Pulmonary artery endothelial cell (primary cell): Measurements from ENCODE around the gene SLC11A1. TPM values are rescaled to one million over a fixed set of nuclear protein-coding genes. Genes with fewer than 3 reads are reported as not detected.
A peak's percentile ranks its signal among the peaks of the same experiment; 100 is the strongest.

Experiments
- DNase-seq: peaks from one replicate; pipeline ENCODE4 v3.0.0-alpha.2; 2011; ENCODE audit warnings: low read depth, low spot score
- total RNA-seq: library from RNA; depleted of rRNA; stranded (reverse); fragments of >200 nt; gene quantifications from 2 replicates; pipeline ENCODE4 v1.2.3, GENCODE V29; 2014

The SLC11A1 gene
- total RNA-seq, 1 donor from 2014 or later: not detected

DNA sequence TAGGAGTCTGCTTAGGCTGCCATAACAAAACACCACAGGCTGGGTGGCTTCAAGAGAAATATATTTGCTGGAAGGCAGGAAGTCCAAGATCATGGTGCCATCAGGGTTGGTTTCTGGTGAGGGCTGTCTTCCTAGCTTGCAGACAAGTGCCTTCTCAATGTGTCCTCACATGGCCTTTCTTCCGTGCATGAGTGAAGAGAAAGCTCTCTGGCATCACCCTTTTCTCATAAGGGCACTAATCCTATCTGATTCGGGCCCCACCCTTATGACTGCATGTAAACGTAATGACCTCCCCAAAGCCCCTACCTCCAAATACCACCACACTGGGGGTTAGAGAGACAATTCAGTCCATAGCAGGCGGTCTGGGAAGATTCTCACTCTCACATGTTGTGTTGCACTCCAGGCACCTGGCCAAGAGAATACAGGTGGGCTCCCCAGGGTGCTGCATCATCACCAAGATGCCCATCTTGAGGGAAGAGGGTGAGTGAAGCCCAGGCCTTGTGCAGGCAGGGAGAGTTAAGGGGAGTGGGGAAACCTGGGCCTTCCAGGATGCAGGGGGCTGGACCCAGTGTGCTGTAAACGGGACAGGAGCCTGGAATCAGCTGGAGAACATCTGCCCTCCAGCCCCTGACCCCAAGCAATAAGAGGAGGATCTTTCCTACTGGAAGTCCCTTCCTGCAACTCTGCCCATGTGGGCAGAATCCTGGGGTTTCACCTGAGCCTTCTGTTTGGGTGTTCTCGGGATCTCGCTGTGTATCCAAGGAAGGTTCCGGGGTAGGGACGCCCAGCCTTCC, 15.3 kb upstream of the SLC11A1 start:
- no peak for DNase-seq

DNA sequence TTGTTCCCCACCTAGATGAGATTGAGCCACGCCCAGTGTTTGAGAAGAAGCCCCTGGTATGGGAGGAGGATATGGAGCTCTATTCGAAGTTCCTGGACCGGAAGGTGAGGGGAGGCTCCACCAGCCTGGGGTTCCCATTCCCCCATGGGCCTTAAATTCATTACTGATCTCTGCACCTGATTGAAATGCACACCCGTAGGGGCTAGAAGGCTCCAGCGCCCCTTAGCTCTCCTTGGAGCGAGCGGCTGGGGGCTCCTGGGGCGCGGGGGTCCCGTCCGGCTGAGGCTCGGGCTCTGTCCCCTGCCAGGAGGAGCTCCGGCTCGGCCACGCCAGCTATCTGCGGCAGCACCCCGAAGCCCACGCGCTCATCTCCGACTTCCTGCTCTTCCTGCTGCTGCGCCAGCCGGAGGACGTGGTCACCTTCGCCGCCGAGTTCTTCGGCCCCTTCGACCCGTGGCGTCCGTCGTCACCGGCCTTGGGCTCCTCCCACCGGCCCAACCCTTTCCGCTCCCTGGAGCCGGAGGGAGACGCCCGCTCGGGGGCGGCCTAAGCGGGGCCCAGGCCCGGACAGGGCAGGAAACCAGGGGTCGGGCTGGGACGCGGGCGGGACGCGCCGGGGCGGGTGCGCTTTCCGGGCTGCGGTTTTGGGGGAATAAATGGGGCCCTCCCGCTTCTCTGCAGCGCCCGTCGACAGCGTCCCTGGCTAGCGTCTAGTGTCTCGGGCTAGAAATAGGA, 14.5 kb upstream of the SLC11A1 start:
- DNase-seq: no peak

DNA sequence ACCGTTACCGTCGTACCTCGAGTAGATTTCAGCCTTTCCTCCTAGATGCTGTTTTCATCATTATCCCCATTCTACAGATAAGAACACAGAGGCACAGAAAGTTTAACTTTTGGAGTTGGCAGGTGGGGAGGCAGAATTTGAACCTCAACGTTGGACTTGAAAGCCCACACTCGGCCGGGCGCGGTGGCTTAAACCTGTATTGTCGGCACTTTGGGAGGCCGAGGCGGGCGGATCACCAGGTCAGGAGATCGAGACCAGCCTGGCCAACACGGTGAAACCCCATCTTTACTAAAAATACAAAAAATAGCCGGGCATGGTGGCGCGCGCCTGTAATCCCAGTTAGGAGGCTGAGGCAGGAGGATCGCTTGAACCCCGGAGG, 13.9 kb upstream of the SLC11A1 start:
- no peak for DNase-seq

DNA sequence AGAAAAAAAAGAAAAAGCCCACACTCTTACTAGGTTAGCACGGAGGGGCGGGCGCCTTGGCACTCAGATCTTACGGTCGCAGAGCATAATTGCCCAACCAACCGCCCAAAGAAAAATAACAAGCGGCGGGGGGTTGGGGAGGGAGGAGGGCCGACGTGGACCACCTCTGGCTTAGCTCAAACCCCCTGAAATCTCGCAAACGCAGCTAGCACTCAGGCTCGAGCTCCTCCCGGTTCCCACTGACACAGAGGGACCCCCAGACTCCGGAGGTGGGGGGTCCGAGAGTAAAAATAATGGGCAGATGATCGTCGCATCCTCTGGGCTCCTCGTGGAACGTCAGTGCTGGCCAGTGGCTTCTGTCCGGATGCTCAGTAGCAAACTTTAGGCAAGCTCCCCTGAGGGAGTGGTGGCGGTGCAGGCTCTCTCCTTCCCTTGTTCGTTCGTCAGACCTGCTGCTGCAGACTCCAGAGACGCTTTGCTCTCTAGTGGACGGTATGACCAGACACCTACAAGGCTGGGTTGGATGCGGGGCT, 13.4 kb upstream of the SLC11A1 start:
- no peak for DNase-seq

DNA sequence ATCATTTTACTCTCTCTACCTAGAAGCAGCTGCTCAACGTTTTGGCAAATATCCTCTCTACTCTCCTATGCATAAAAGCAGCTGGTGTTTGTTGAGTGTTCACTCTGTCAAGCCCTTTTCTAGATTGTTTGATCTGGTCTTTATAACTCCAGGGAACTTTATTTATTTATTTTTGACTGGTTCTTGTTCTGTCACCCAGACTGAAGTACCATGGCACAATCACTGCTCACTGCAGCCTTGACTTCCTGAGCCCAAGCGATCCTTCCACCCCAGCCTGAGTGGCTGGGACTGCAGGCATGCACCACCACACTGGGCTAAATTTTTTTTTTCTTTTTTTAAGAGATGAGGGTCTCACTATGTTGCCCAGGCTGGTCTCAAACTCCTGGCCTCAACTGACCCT, 12.7 kb upstream of the SLC11A1 start:
- DNase-seq: no peak

DNA sequence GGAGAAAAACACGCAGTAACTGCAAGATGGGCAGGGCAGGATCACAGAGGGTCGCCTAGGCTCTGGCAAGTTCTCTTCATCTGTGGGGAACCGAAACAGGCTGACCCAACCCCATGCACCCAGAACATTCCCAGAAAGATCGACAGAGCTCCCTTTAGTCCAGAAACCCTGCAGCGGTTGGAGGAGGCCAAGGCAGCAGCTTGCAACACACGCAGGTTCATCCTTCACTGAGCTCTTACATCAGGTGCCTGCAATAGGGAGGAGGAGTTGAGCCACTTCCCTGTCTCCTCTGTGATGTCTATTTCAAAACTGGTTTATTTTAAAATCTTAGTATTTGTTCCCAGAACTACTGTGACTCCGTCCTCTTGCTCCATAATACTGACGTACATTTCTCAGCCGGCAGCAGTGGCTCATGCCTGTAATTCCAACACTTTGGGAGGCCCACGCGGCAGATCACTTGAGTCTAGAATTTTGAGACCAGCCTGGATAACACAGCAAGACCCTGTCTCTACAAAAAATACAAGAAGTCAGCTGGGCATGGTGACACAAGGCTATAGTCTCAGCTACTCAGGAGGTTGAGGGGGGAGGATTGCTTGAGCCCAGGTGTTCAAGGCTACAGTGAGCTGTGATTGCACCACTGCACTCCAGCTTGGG, 11.5 kb upstream of the SLC11A1 start:
- no peak for DNase-seq

DNA sequence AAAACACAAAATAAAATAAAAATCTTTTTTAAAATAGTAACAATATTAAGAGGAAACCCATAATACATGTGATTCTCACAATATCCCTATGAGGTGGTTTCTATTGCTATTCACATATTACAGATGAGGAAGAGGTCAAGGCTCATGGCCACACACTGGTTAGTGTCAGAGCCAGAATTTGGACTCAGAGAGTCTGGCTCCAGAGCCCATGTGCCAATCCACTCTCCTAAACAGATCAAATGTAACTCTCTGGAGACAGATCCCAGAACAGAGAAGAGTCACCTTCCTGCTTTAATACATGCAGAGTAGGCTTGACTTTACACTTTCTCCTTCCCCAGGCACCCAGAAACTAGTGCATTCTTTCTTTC, 10.1 kb upstream of the SLC11A1 start:
- DNase-seq: no peak

DNA sequence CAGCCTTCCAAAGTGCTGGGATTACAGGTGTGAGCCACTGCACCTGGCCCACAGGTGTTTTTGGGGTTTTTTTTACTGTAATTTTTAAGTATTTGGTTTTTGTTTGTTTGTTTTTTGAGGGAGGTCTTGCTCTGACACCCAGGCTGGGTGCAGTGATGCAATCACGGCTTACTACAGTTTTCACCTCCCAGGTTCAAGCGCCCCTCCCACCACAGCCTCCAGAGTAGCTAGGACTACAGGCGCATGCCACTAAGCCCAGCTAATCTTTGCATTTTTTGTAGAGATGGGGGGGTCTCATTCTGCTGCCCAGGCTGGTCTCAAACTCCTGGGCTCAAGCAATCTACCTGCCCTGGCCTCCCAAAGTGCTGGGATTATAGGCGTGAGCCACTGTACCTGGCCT, 7.3 kb upstream of the SLC11A1 start:
- DNase-seq: no peak

DNA sequence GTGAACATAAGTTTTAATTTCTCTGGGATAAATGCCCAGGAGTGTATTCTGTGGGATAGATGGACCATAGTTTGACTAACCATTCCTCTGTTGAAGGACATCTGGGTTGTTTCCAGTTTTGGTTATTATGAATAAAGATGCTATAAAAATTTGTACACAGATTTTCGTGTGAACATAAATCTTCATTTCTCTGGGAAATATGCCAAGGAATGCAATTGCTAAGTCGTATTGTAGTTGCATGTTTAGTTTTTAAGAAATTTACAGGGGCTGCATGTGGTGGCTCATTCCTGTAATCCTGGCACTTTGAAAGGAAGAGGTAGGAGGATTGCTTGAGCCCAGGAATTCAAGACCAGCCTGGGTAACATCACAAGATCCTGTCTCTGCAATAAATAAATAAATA, 6.9 kb upstream of the SLC11A1 start:
- no peak for DNase-seq

DNA sequence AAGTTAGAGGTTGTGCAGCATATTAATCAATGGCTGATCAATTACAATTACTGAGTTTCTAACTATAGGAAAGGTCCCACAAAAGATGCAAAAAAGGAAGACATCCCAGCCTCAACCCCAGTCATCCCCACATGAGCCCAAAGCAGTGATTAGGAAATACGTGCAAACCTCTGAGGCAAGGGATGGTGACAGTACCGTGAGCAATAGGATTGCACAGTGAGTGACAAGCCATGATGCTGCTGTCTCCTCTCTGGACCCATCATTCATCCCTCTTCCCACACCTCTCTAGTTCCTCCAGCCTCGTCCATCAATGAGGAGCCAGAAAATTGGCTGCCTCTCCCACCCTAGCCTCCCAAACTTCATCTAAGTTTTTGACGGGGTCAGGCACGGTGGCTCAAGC, 4.0 kb upstream of the SLC11A1 start:
- no peak for DNase-seq

DNA sequence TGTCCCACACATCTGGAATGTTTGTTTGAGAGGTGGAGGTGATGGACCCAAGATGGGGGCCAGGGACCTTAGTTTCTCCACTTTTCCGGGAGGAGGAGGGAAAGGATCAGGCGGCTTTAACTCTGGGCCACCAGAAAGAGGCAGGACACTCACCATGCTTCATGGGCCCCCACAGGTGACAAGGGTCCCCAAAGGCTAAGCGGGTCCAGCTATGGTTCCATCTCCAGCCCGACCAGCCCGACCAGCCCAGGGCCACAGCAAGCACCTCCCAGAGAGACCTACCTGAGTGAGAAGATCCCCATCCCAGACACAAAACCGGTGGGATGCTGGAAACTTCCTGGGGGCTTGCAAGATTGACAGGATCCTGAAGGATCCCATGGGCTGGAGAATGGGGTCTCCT, 712 bp downstream of the SLC11A1 start:
- DNase-seq: no peak

DNA sequence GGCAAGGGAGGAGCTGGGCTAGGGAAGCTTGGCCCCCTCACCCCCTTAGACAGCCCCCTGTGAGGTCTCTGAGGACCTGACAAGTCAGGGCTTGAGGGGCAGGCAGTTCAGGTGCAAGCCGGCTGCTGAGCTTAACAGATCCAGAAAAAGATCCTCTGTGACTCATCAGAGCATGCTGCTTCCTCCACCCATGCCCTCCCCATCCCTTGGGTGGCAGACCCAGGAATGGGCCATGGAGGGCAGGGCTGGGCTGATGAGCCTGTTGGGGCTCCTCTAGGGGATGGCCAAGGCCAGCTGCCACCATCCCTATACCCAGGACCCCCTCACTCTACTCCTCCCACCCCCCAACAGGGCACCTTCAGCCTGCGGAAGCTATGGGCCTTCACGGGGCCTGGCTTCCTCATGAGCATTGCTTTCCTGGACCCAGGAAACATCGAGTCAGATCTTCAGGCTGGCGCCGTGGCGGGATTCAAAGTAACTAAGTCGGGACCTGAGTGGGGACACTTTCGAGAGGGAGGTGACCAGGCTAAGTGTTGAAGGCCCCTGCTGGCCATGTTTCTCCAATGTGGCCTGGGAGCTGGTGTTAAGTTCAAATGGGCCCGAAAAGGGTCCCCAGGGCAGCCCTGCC, 1.9 kb downstream of the SLC11A1 start:
- no peak for DNase-seq

DNA sequence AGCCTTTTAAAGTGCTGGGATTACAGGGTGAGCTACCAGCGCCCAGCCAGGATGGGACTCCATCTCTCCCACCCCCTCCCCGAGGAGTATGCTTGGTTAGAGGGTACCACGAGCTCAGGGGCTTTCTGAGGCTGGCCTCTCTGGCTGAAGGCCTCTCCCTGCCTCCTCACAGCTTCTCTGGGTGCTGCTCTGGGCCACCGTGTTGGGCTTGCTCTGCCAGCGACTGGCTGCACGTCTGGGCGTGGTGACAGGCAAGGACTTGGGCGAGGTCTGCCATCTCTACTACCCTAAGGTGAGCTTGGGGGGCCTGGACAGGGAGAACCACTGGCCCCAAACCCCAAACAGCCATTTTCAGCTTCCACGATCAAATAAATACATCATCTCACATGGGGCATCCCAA, 2.9 kb downstream of the SLC11A1 start:
- DNase-seq: no peak

DNA sequence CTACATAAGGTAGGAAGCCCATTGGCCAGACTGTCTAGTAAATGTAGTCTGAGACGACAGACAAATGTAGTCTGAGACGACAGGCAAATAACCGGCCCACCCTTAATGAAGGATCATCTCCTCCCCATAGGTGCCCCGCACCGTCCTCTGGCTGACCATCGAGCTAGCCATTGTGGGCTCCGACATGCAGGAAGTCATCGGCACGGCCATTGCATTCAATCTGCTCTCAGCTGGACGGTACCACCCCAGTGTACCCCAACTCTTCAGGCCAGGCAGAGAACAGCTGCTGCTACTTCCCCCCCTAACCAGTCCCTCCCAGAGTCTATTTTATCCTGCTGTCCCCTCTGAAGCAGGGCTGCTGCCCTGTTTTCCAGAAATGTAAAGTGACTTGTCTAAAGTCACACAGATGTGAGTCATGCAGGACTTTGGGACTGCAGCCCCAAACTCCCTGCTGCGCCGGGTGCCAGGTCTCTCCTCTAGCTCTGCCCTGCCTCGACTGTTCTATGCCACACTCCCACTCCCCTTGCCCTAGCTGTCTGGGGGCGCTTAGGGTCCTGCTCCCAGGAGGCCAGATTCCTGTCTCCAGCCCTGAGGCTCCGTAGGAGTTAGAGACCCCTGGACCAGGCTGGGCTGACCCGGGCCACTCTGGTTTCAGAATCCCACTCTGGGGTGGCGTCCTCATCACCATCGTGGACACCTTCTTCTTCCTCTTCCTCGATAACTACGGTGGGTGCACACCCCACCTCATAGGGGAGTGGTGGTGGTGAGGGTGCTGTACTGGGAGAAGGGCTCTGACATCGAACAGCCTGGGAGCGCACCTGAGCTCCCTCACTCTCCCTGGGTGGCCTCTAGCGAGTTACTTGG, 4.7 kb downstream of the SLC11A1 start:
- DNase-seq: no peak

DNA sequence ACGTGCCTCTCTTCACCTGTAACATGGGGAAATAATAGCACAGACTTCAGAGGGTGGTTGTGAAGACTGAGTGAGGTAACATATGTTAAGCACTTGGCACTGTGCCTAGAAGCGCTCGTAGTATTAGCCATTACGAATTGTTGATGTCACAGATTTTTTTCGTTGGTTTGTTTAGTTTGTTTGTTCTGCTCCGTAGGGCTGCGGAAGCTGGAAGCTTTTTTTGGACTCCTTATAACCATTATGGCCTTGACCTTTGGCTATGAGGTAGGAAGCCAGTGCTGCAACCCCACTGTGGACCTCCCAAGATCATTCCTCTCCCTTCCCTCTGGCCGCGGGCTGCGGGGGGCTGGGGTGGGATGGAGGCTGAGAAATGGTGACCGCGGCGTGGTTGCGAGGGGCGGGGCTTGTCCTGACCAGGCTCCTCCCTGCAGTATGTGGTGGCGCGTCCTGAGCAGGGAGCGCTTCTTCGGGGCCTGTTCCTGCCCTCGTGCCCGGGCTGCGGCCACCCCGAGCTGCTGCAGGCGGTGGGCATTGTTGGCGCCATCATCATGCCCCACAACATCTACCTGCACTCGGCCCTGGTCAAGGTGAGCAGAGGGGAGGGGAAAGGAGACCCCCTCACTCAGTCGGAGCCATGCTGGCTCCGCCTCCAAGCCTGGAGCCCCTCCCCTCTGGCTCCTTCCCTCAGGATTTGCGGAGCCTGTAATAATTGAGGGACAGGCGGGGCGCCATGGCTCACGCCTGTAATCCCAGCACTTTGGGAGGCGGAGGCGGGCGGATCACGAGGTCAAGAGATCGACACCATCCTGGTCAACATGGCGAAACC, 5.5 kb downstream of the SLC11A1 start:
- DNase-seq: peak; percentile 48

DNA sequence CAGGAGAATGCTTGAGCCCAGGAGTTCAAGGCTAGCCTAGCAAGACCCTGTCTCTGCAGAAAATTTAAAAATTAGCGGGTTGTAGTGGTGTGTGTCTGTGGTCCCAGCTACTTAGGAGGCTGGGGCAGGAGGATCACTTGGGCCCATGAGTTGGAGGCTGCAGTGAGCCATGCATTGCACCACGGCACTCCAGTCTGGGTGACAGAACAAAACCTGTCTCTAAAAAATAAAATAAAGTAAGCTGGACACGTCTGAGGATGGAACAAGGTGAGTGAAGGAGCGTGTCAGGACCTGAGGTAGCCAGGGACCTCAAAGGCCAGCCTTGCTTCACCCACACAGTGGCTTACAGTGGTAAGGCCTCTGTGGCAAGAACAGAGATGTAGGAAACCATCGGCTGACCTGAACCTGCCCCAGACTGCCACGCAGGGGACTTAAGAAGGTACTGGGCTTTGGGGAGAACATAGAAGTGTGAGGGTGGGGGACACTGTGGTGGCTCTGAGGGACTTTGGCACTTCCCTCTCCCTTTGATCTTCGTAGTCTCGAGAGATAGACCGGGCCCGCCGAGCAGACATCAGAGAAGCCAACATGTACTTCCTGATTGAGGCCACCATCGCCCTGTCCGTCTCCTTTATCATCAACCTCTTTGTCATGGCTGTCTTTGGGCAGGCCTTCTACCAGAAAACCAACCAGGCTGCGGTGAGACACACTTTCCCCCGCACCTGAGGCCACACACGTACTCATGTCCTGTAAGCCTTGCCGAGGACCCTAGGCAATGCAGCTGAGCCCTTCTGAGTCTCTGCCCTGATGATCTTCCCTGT, 7.5 kb downstream of the SLC11A1 start:
- no peak for DNase-seq

DNA sequence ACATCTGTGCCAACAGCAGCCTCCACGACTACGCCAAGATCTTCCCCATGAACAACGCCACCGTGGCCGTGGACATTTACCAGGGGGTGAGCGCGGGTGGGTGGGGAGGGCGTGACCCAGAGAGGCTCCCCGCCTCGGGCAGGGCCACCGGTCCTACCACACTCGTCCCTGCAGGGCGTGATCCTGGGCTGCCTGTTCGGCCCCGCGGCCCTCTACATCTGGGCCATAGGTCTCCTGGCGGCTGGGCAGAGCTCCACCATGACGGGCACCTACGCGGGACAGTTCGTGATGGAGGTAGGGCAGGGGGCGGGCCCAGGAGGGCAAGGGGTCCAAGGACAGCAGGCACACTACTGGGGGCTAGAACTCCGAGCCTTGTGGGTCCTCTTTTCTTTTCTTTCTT, 9.1 kb downstream of the SLC11A1 start:
- DNase-seq: no peak

DNA sequence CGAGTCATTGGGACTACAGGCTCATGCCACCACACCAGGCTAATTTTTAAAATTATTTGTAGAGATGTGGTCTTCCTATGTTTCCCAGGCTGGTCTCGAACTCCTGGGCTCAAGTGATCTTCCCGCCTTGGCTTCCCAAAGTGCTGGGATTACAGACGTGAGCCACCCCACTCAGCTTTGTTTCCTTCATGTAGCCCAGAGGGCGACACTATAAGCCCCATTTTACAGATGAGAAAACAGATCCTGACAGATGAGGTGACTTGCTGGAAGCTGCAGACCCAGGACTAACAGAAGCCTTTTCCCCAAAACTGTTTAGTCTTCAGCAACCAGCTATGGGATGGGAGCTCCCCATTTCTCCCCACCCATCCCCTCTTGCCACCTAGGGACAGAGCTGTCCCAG, 10.4 kb downstream of the SLC11A1 start:
- no peak for DNase-seq

DNA sequence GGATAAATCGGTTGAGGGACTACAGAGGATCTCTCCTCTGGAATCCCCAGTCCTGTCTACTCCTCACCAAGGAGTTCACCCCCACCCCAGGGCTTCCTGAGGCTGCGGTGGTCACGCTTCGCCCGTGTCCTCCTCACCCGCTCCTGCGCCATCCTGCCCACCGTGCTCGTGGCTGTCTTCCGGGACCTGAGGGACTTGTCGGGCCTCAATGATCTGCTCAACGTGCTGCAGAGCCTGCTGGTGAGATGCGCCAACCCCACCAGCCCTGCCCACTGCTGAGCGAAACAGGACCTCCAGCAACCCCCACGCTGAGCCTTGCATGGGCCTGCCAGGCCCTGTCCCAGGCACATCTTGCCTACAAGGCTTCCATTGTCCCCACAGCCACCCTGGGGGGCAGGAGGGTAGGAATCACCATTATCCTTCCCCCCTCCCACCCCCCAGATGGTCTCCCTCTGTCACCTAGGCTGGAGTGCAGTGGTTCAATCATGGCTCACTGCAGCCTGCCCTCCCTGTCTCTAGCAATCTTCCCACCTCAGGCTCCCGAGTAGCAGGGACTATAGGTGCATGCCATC, 10.9 kb downstream of the SLC11A1 start:
- DNase-seq: no peak
